Esophagus squamous epithelium (tissue), 5 donors: ENCODE data around the gene MAMDC2. TPM values are rescaled to one million over a fixed set of nuclear protein-coding genes. Genes with fewer than 3 reads are reported as not detected.

Source experiments
- DNase-seq: peaks from one replicate; lab custom pipeline; 2025; lab: John Stamatoyannopoulos, UW
- H3K27ac ChIP-seq, 4 donors: fragments of 200-600 bp; sonication (generic); one replicate each; pipeline ENCODE4 v1.5.1; 2016 to 2019; ENCODE audit warnings: mild to moderate bottlenecking in 1 of 4
- H3K27me3 ChIP-seq, 4 donors: fragments of 200-600 bp; sonication (generic); 1 replicate in 3 of 4; 2 replicates in 1 of 4; pipeline versions ENCODE4 v1.5.1 to v1.6.0; 2017 to 2021; ENCODE audit warnings: antibody characterized with exemption in 1 of 4
- H3K36me3 ChIP-seq, 3 donors: fragments of 200-600 bp; sonication (generic); one replicate each; pipeline ENCODE4 v1.5.1; 2016 to 2019
- H3K4me1 ChIP-seq, 3 donors: fragments of 200-600 bp; sonication (generic); one replicate each; pipeline ENCODE4 v1.5.1; 2017 to 2019
- H3K4me3 ChIP-seq, 4 donors: fragments of 200-600 bp; sonication (generic); 1 replicate in 3 of 4; 2 replicates in 1 of 4; pipeline ENCODE4 v1.5.1; 2016 to 2019; ENCODE audit warnings: mild to moderate bottlenecking in 2 of 4, moderate library complexity in 1 of 4
- H3K9me3 ChIP-seq, 3 donors: fragments of 200-600 bp; sonication (generic); one replicate each; pipeline ENCODE4 v1.5.1; 2016 to 2019
- CTCF ChIP-seq, 6 experiments: fragments of 450-650 bp in 4 of 6; fragments of 200-600 bp in 2 of 6; sonication (generic) in 2 of 6; IDR thresholded peaks; one replicate each; pipeline ENCODE4 v1.5.1; 2016 to 2019; ENCODE audit warnings: antibody characterized with exemption in 6 of 6, mild to moderate bottlenecking in 4 of 6, moderate library complexity in 4 of 6
- POLR2A ChIP-seq, 4 donors: fragments of 450-650 bp; IDR thresholded peaks; one replicate each; pipeline ENCODE4 v1.6.1; 2017; ENCODE audit warnings: antibody characterized with exemption in 4 of 4, mild to moderate bottlenecking in 4 of 4, moderate library complexity in 3 of 4
- WGBS, 2 donors: methylation state at CpG; one replicate each; pipeline ENCODE4 v1.1.5; 2018; 5-methylcytosine and 5-hydroxymethylcytosine counted together
- intact Hi-C: fragments of 100-400 bp; cut with DNase I; formaldehyde crosslinking; loops from one replicate; pipeline ENCODE4 v1.15.0; 2022
- small RNA-seq, 4 donors: library from RNA; depleted of rRNA; stranded (forward); fragments of <200 nt; gene quantifications; one replicate each; pipeline ENCODE3, GENCODE V24; 2016
- total RNA-seq, 4 donors: library from RNA; depleted of rRNA; stranded (reverse); fragments of >200 nt; gene quantifications; one replicate each; pipeline ENCODE4 v1.1.0, GENCODE V29; 2016
- donor health status: DM: yes; HTN: yes; CAD: no.

MAMDC2 gene
- total RNA-seq, 4 donors from 2014 or later: 1.9 to 58.4 (median 11.3) TPM

- intact Hi-C loops: no loop called here
Measured at GRCh38 chr9:70261131-70261870, 217.7 kb downstream of the MAMDC2 start.

GRCh38 chr9:70262366-70262765, 218.7 kb downstream of the MAMDC2 start:
- 82 to 83% methylated on average over 2 of the region's 2 CpGs for WGBS, 2 donors
- Histone ChIP-seq H3K9me3 (no peaks in the 10 kb centered on the region), H3K4me1 (peaks cover 22 to 58% (median 32%) of the 10 kb centered on the region in 3 donors), H3K36me3 (peaks cover 0 to 34% (median 13%) of the 10 kb centered on the region in 3 donors), H3K4me3 (no peak overlapping the region), H3K27me3 (no peaks in the 10 kb centered on the region), H3K27ac (peak overlapping the region in 2 of 4 donors; percentile 45 to 62)
- intact Hi-C loops: no loop called here
- TF ChIP-seq CTCF (IDR thresholded peaks at IDR 0.05) (no peak), POLR2A (IDR thresholded peaks at IDR 0.05) (no peak)
- no peak for DNase-seq

More at GRCh38 chr9:70261131-70261870, 217.7 kb downstream of the MAMDC2 start:
- DNase-seq: no peak
- Histone ChIP-seq H3K27ac (peak overlapping the region in 2 of 4 donors; percentile 98), H3K4me3 (peak overlapping the region in 3 of 4 donors; percentile 80 to 89 (median 82)), H3K36me3 (peaks cover 0 to 23% (median 13%) of the 10 kb centered on the region in 3 donors), H3K4me1 (peaks cover 26 to 66% (median 38%) of the 10 kb centered on the region in 3 donors), H3K9me3 (no peaks in the 10 kb centered on the region), H3K27me3 (no peaks in the 10 kb centered on the region)
- TF ChIP-seq POLR2A (IDR thresholded peaks at IDR 0.05) (no peak), CTCF (IDR thresholded peaks at IDR 0.05) (peak in 1 of 6 experiments; percentile 6)
- WGBS, 2 donors: 34 to 61% methylated on average over 4 of the region's 4 CpGs

GRCh38 chr9:70262948-70263347, 219.3 kb downstream of the MAMDC2 start:
- H3K4me3 ChIP-seq: no peak overlapping the region
- intact Hi-C loops: no loop called here
- no peaks in the 10 kb centered on the region for H3K27me3 ChIP-seq
- no peaks in the 10 kb centered on the region for H3K9me3 ChIP-seq
- no peak for DNase-seq
- no peak for TF ChIP-seq POLR2A (IDR thresholded peaks at IDR 0.05)
- TF ChIP-seq CTCF (IDR thresholded peaks at IDR 0.05): no peak
- H3K27ac ChIP-seq: peak overlapping the region in 2 of 4 donors; percentile 45 to 62
- H3K4me1 ChIP-seq: peaks cover 17 to 52% (median 28%) of the 10 kb centered on the region in 3 donors
- 25 to 35% methylated on average over 6 of the region's 6 CpGs for WGBS, 2 donors
- peaks cover 0 to 39% (median 13%) of the 10 kb centered on the region in 3 donors for H3K36me3 ChIP-seq

- H3K27ac ChIP-seq: peak overlapping the region in 2 of 4 donors; percentile 45 to 62
- H3K36me3 ChIP-seq: peaks cover 0 to 44% (median 13%) of the 10 kb centered on the region in 3 donors
- H3K4me3 ChIP-seq: no peak overlapping the region
- 32 to 43% methylated on average over 1 of the region's 1 CpG for WGBS, 2 donors
- intact Hi-C loops: no loop called here
- H3K4me1 ChIP-seq: peaks cover 17 to 49% (median 28%) of the 10 kb centered on the region in 3 donors
- no peaks in the 10 kb centered on the region for H3K27me3 ChIP-seq
- no peak for DNase-seq
- H3K9me3 ChIP-seq: no peaks in the 10 kb centered on the region
- TF ChIP-seq CTCF (IDR thresholded peaks at IDR 0.05) (no peak), POLR2A (IDR thresholded peaks at IDR 0.05) (no peak)
Measured at GRCh38 chr9:70263421-70263820, 219.8 kb downstream of the MAMDC2 start.

Small RNAs within 50 kb of the gene (small RNA-seq; reads per million reads assigned to genes)
- 0.14 to 1.3 (median 0.49) reads per million in 4 donors for gene RNU2-5P

Other genes with a start within 250 kb of the MAMDC2 start
- not detected for gene CFAP95, start 223.0 kb upstream of the MAMDC2 start, total RNA-seq
- gene SMC5, start 215.1 kb downstream of the MAMDC2 start, total RNA-seq: 10 to 100 TPM; 16.5 to 36.0 (median 23.9) TPM